GM19239 (cell line): ENCODE data around the gene LTBP1.
"Not testable (repeated sequence)": the region's sequence is repeated elsewhere in the genome, so short reads cannot be mapped to it uniquely, and the experiment has no call there.

Source experiments
- DNase-seq: peaks from one replicate; pipeline ENCODE4 v3.0.0; 2011; ENCODE audit warnings: low spot score; ENCODE audit not compliant: insufficient read length
- FAIRE-seq: peaks from 2 replicates; lab custom pipeline; 2011; peaks lifted over from hg19 to GRCh38; lab: Jason Lieb, UNC

Gene LTBP1

DNA sequence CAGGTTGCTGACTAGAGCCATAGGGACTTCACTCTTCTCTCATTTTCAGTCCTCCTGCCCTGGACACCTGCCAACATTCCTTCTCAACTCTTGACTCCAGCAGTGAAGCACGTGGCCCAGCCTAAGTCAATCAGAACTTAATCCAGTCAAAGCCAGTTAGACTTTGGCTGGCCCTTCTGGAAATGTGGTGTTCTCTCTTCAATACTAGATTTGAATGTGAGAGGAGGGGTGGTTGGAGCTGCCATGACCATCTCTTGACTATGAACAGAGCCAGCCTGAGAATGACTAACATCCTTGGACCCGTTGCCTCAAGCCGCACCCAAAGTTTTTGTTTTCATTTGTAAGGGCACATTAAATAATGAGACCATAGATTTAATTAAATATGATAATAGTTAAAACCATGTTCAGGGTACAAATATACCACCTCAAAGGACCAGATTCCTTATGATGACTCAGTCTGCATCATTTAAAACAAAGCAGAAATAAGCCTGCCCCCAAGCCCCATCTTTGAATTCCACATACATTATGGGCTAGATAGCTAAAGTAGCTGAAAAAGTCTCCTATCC is 480.0 kb downstream of the LTBP1 start:
- no peak for DNase-seq

DNA sequence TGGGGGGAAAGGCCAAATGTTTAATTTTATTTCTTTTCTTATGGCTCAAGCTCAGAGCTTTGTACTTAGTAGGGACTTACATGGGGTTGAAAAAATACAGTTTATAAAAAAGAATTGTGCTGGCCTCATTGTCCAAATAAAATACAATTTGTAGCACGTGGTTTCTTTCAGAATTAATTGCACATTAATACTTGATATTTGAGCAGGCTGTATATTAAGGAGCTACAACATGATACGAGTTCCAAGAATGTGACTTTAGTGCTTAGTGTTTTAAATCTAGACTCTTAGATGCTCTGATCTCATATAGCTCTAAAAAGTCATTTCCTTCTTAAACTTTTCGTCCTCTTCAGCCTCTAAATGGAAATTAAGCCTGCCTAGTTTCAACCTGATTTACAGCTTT is 483.3 kb downstream of the LTBP1 start:
- no peak for DNase-seq
- FAIRE-seq = no peak

More for the DNA sequence above, 480.0 kb downstream of the LTBP1 start:
- FAIRE-seq = no peak

DNA sequence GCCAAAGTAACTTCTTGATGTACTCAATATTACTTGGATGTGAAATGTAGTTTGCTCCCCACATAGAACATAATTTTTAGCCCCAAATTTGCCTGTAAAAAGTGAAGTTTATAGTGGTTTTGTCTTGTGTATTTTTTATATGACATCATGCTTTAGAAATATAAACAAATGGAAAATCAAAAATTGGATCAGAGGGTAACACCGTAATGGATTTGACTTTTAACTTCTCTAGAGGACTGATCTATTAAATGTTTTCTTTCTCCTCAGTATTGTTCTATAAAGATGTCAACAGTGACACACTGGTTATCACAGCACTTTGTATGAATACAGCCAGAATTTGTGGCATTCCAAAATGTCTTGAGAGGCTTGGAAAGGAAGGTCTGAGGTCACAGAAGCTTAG is 484.1 kb downstream of the LTBP1 start:
- FAIRE-seq = no peak

DNA sequence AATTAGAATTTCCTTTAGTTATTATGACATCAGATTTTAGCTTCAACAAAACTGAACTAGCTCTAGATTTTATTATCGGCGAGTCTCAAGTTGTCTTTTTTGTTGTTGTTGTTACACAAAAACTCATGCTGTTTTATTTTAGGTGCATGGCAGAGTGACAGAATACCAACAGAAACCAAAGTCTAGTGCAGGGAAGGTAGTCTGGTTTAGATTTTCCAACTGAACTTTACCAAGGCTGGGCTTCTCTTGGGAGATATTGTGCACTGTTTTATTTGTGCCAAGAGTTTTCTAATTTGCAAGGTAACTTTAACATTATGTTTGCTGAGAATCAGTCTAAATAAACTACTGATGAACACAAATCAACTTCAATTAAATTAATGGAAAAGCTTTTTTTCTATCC is 486.1 kb downstream of the LTBP1 start:
- DNase-seq = no peak
- no peak for FAIRE-seq

More for the DNA sequence above, 484.1 kb downstream of the LTBP1 start:
- no peak for DNase-seq

DNA sequence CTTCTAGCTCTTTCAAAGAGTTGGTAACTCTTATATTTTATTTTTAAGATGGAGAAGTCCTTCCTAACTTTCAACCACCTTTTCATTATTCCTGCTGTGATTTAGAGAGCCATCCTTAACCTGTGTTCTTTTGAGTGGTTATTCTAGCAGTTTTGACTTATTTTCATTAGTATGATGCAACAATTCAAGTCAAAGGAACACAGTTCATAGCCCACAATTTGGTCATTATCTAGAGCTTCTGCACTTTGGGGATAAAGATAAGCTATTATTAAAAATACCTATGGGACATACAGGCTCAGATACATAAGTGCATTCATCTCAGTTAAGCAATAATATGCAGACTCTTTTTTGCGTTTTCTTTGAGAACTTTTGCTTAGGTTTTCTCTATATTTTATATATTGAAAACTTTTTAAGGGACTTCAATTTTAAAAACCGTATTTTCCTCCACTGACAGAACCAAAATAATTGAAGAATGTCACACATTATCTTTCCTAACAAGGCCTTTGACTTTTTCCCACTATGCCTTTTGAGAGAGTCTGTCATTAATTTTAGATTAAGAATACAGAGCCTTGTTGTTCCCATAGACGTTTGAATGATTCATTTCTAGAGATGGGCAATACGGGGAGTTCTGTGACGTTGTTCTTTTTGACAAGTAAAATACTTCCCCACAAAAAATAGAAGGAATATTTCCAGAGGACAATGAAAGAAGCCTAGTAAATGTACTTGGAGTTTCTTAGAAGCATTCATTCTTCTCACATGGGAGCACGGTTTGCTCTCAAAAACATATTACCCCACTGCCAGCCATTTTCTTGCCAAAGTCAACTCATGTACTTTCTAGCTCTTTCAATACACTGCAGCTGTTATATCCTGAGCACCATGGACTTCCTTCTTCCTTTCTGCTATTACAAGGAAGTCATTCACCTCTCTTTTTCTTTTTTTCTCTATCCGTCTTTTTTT is 486.8 kb downstream of the LTBP1 start:
- no peak for DNase-seq
- no peak for FAIRE-seq

DNA sequence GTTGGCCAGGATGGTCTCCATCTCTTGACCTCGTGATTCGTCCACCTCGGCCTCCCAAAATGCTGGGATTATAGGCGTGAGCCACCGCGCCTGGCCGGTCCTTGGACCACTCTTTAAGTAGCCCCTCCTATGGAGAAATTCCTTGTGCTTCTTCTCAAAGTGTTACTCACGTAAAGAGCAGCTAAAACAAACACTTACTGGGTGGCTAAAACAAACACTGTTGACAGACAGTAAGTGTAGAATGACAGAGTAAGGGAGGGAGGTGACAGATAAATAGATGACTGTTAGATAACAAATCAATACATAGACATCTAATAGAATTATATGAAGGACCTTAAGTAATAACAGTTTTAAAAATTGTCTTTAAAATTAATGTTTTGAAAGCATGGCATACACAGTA is 488.8 kb downstream of the LTBP1 start:
- FAIRE-seq (no peak), DNase-seq (no peak)

DNA sequence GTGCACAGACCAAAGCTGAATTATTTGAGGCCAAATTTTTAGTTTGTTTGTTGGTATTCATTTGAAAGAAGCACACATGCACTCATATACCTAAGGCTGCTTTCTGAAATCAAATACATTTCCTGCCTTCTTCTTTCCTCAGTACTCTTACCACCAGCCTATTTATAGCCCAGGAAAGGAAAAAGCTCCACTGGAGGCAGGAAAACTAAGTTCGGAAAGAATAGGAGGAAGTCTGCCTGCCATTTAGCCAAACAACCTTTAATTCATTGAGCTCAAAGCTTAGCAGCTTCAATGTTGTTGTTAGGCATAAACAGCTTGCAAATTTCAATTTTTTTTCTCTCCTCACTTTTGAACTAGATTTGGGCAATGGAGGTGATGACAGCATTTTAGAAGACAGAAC is 489.3 kb downstream of the LTBP1 start:
- FAIRE-seq (no peak), DNase-seq (no peak)

DNA sequence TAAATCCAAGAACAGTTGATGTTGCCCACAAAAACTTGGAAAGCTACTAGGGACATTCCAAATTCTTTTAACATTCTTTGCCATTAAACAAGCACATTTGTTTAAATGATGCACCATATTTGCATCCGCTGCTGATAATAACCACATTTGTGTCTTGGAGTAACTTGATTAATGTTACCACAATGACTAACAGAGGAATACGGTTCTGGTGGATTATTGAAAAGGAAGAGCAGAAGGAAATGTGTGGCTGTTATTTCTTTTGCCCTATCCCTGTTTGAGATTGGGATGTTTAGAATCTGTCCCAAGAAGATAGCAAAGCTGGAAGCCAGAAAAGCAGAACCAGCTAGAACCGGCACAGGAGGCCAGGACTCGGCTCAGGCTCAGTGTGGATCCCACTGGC is 490.5 kb downstream of the LTBP1 start:
- DNase-seq = no peak
- FAIRE-seq = no peak

DNA sequence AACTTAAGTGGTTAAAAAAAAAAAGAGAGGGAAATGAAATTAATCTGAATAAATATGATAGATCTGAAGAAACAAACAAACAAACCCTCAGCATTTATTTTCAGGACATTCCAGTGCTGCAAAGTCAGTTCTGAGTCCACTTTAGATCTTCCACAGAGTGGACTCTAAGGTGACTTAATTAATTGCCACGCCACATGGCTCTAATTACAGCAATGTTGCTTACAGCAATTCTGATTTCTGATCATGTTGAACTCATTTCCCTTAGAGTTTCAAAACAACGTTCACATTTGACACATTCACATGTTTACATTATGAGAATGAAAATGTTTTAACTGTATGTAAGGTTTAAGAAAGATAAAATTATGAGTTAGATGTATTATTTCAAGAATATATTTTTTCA is 491.1 kb downstream of the LTBP1 start:
- FAIRE-seq (no peak), DNase-seq (no peak)

DNA sequence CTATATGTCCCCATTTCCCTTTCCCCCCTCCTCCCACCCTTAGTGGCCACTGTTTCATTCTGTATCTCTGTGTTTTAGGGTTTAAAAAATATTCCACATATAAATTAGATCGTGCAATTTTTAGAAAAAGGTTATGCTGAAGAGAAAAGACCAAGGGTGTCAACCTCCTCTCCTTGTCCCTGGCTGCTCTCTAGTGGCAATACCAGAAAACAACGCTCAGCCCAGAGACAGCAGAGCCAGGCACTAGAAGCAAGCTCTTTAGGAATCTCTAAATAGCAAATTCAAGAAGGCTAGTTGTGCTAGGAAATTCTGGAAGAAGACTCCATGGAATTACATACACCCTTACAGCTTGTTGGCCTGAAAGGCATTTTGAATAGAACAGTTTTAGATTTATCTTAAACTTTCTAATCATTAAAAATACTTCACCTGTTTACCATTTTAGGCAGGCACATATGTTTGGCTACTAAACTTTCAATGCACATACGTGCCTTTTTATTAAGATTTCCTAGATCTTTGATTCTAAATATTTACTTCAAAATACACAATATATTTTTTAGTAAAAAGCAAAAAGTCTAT is 494.6 kb downstream of the LTBP1 start:
- FAIRE-seq = peak; percentile 87
- peak; percentile 28 for DNase-seq

DNA sequence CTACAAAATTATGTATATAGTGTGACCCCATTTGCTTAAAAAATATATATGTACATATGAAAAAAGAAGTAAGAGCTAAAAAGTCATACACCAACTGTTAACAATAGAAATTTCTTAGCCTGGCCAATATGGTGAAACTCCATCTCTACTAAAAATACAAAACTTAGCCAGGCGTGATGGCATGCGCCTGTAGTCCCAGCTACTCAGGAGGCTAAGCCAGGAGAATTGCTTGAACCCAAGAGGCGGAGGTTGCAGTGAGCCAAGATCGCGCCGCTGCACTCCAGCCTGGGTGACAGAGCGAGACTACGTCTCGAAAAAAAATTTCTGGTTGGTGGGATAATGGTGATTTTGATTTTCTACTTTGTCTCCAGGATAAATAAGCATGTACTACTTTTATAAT is 495.3 kb downstream of the LTBP1 start:
- not testable (repeated sequence) for FAIRE-seq, DNase-seq

DNA sequence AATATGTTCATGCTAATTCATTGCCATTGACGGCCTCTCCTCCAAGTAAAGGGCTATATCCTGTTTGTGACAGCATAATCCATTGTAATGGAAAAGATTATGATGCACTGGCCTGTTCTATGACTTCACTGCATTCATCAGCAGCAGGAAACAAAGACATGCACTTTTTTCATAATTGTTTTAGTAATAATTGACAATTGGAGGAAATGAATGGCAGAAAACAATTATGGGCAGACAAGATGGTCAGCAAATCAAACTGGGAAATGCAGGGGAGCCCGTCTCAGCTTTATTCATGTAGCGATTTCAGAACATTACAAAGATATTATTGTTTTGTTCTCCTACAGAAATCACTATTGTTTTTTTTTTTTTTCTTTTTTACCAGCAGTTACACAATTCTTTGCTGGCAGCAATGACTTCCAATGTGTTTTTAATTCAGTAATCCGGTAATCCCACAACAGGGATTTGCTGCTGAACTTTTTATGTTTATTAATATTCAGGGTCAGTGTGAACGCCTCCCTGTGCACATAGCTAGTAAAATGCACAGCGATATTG is 495.9 kb downstream of the LTBP1 start:
- FAIRE-seq (no peak), DNase-seq (no peak)

DNA sequence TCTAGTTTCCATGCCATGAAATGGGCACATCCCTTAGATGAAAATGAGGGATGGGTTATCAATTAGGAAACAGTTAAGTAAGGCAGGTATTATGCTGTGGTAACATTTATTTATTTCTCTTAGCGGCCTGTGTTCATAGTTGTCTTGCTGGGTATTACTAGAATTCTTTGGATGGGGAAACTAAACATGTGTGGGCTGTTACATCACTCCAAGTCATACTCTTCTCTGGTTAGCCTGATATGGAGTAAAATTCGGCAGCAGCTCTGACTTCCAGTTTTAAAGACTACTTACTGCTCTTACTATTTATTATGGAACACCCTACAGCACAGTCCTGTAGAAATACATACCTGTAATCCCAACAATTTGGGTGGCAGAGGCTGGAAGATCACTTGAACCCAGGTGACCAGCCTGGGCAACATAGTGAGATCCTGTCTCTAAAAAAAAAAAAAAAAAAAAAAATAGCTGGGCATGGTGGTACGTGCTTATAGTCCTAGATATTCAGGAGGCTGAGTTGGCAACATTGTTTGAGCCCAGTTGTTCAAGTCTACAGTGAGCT is 496.6 kb downstream of the LTBP1 start:
- DNase-seq (no peak), FAIRE-seq (no peak)

DNA sequence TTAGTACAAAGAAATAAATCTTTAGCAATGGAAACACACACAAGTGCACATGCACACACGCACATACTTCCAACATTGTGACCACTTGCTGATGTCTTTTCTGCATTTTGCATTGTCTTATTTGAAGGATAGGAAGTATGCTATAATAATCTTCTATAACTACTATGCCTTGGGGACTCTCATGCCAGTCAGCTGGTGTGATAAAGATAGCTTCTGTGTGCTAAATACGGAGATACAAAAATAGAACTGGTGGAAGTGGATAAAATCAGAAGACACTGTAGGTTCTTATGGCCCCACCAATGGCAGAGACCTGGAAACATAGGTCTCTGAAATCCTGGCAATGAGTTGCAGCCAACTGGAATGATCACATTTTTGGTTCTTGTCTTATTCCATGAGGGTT is 498.2 kb downstream of the LTBP1 start:
- FAIRE-seq = peak; percentile 8

DNA sequence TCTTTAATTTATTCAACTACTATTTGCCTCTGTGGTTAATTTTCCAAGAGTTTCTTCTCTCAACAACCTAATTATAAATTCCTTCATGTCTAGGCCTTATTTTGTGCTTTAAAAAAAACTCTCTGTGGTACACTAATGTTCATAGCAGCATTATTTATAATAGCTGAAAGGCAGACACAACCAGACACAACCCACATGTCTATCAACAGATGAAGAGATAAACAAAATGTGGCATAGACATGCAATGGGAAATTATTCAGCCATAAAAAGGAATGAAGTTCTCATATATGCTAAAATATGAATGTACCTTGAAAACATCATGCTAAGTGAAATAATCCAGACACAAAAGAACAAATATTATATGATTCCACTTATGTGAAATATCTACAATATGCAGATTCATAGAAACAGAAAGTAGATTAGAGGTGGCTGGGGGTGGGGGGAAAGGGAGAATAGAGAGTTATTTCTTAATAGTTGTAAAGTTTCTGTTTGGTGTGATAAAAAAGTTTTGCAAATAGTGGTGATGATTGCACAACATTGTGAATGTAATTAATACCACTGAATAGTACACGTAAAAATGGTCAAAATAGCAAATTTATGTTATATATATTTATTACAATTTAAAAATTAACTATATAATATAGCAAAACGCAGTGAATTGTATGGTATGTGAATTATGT is 501.6 kb downstream of the LTBP1 start:
- FAIRE-seq (no peak), DNase-seq (no peak)

More for the DNA sequence above, 498.2 kb downstream of the LTBP1 start:
- DNase-seq = no peak
